Effector memory CD4-positive, alpha-beta T cell (primary cell): ENCODE data around the gene KCNK7.

Source experiments
- DNase-seq, 3 donors: peaks; one replicate each; pipeline ENCODE4 v3.0.0-alpha.2; 2020
- H3K27ac ChIP-seq: 2 replicates; pipeline ENCODE4 v1.7.0; 2013; ENCODE audit warnings: mild to moderate bottlenecking, low read length, moderate library complexity; ENCODE audit not compliant: insufficient read depth, poor library complexity, severe bottlenecking
- H3K27me3 ChIP-seq: replicated peaks from 2 replicates; pipeline ENCODE4 v1.7.0; 2013; ENCODE audit warnings: mild to moderate bottlenecking, low read length; ENCODE audit not compliant: insufficient read depth, control insufficient read depth, poor library complexity, severe bottlenecking
- H3K36me3 ChIP-seq: 2 replicates; pipeline ENCODE4 v1.7.0; 2013; ENCODE audit warnings: mild to moderate bottlenecking, low read length, moderate library complexity; ENCODE audit not compliant: control insufficient read depth, insufficient read depth
- H3K4me1 ChIP-seq: 2 replicates; pipeline ENCODE4 v1.7.0; 2013; ENCODE audit warnings: low read length, mild to moderate bottlenecking; ENCODE audit not compliant: control insufficient read depth, insufficient read depth, poor library complexity, severe bottlenecking
- H3K4me3 ChIP-seq: 2 replicates; pipeline ENCODE4 v1.7.0; 2013; ENCODE audit warnings: low read length, low read depth, mild to moderate bottlenecking; ENCODE audit not compliant: insufficient read depth, poor library complexity, severe bottlenecking
- H3K9me3 ChIP-seq: 2 replicates; pipeline ENCODE4 v1.7.0; 2013; ENCODE audit warnings: mild to moderate bottlenecking, low read length, moderate library complexity; ENCODE audit not compliant: control insufficient read depth

KCNK7 gene

GRCh38 chr11:65611758-65612603 lies 16.4 kb upstream of the KCNK7 start:
- peaks cover 26% of the 10 kb centered on the region for H3K36me3 ChIP-seq
- peaks cover 44% of the 10 kb centered on the region for H3K4me1 ChIP-seq
- peak overlapping the region; percentile 85 for H3K4me3 ChIP-seq
- peak overlapping the region; percentile 96 for H3K27ac ChIP-seq
- no peaks in the 10 kb centered on the region for H3K27me3 ChIP-seq
- no peak for DNase-seq
- H3K9me3 ChIP-seq: no peaks in the 10 kb centered on the region

DNA sequence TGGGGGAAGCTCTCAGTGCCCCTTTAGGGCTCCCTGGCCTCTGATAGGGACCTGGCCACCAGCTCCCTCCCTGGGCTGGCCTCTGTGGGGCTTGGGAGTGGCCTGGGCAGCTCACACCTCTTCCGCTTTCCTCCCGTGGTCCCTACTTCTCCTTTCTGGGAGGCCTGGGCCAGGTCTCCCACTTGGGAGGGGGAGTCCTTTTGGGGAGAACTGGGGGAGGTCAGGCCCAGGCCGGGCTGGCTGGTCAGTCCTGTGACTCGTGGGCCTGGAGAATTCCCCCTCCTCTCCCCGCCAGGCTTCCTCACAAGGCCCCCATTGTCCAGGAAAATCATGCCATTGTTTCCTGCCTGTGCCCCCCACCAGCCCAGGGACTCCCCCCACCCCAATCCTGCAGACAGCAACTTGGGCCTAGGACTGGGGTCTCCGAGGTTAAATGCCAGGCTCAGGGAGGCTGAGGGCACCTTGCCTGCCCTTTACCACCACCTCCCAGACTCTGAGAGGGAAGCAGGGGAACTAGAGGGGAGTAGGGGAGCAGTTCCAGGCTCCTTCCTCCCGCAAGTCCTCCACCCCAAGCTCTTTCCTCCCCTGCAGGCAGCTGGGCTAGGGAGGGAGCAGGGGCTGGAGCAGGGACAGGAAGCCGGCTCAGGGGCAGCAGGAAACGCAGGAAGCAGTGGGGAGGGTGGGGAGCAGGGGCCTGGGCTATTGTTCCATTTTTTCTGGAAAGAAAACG lies 15.6 kb upstream of the KCNK7 start:
- Histone ChIP-seq H3K4me1 (peaks cover 36% of the 10 kb centered on the region), H3K27me3 (no peaks in the 10 kb centered on the region), H3K9me3 (no peaks in the 10 kb centered on the region), H3K36me3 (peaks cover 33% of the 10 kb centered on the region), H3K4me3 (peak overlapping the region; percentile 31), H3K27ac (peak overlapping the region; percentile 96)
- DNase-seq: no peak

DNA sequence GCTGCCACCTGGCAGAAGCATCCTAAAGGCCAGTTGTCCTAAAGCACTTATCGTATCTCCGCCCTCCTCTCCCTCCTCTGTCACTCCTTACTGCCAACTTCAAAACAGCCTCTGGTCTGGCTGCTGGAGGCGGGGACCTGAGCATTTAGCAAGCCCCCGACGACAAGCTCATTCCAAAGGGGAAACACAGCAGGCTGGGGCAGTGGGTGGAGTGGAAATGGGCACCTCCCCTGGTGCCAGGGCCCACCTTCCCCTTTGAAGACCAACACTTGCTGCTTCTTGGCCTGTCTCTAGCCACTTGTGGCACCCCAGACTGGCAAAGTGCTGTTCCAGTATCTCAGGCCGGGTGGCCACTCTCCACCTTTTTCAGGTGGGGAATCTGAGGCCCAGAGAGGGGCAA lies 14.8 kb upstream of the KCNK7 start:
- no peaks in the 10 kb centered on the region for H3K9me3 ChIP-seq

DNA sequence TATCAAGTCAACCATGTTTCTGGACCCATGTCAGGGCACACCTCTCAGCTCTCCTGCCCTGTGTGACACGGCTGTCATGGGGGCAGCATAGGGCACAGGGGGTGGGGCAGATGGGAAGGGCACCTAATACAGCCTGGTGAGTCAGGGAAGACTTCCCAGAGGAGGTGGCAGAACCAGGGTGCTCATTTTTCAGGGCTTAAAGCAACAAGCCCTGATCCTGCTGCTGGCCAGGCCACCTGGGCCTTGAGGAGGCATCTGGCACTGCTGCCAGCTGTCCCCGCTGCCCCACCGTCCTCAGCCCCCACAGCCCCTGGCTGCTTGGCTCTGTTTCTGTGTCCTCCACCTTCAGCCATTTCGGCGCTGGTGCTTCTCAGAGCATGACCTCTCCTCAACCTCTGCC lies 14.1 kb upstream of the KCNK7 start:
- DNase-seq: no peak
- Histone ChIP-seq H3K4me3 (no peak overlapping the region), H3K4me1 (peaks cover 36% of the 10 kb centered on the region), H3K27me3 (no peaks in the 10 kb centered on the region), H3K27ac (no peak overlapping the region), H3K36me3 (peaks cover 47% of the 10 kb centered on the region), H3K9me3 (no peaks in the 10 kb centered on the region)

More for the DNA sequence above, 14.8 kb upstream of the KCNK7 start:
- peaks cover 36% of the 10 kb centered on the region for H3K4me1 ChIP-seq
- H3K4me3 ChIP-seq: no peak overlapping the region
- no peak for DNase-seq
- H3K27ac ChIP-seq: peak overlapping the region; percentile 96
- peaks cover 40% of the 10 kb centered on the region for H3K36me3 ChIP-seq
- no peaks in the 10 kb centered on the region for H3K27me3 ChIP-seq

- peaks cover 36% of the 10 kb centered on the region for H3K4me1 ChIP-seq
- no peak for DNase-seq
- H3K4me3 ChIP-seq: no peak overlapping the region
- no peak overlapping the region for H3K27ac ChIP-seq
- no peaks in the 10 kb centered on the region for H3K9me3 ChIP-seq
- peaks cover 51% of the 10 kb centered on the region for H3K36me3 ChIP-seq
- no peaks in the 10 kb centered on the region for H3K27me3 ChIP-seq
These were observed 13.6 kb upstream of the KCNK7 start for GRCh38 chr11:65609229-65609628.

- no peak overlapping the region for H3K27ac ChIP-seq
- no peak for DNase-seq
- no peaks in the 10 kb centered on the region for H3K27me3 ChIP-seq
- H3K4me1 ChIP-seq: peaks cover 25% of the 10 kb centered on the region
- peaks cover 65% of the 10 kb centered on the region for H3K36me3 ChIP-seq
- H3K4me3 ChIP-seq: no peak overlapping the region
- no peaks in the 10 kb centered on the region for H3K9me3 ChIP-seq
These were observed 12.2 kb upstream of the KCNK7 start for GRCh38 chr11:65607614-65608426.

DNA sequence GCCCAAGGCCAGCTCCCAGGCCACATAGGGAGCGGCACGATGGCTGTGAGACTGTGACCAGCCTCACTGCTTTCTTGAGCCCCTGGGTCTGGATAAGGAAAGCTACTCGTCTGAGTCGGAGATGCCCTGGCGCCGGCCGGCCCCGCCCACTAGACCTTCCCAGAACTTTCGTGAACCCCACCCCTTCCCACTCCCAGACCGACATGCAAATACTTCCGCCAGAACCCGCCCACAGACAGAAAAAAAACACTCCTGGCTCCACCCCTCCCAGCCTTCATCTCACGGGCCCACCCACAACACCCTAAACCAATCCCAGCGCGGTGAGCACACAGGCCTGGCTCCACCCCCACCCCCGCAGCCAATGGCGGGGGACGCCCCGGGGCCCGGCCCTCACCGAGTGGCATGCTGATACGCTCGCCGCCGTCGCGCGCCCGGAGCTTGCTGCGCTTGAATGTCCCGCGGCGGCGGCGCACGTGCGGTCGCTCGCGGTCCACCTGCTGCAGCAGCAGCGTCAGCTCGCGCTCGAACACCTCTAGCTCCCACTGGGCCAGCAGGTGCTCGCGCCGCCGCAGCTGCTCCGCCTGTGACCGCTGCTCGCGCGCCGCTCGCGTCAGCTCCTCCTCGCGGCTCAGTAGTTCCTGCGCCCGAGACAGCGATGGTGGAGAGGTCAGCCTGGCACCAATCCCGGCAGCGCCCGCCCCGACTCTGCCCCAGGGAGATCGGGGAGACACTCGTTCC lies 11.4 kb upstream of the KCNK7 start:
- Histone ChIP-seq H3K27ac (no peak overlapping the region), H3K4me1 (peaks cover 17% of the 10 kb centered on the region)
- no peak for DNase-seq

GRCh38 chr11:65604258-65604657 lies 8.7 kb upstream of the KCNK7 start:
- H3K9me3 ChIP-seq: no peaks in the 10 kb centered on the region
- no peak for DNase-seq
- H3K4me1 ChIP-seq: no peaks in the 10 kb centered on the region
- no peak overlapping the region for H3K4me3 ChIP-seq
- no peaks in the 10 kb centered on the region for H3K27me3 ChIP-seq
- H3K27ac ChIP-seq: no peak overlapping the region
- peaks cover 63% of the 10 kb centered on the region for H3K36me3 ChIP-seq

More for the DNA sequence above, 11.4 kb upstream of the KCNK7 start:
- no peak overlapping the region for H3K4me3 ChIP-seq
- no peaks in the 10 kb centered on the region for H3K9me3 ChIP-seq
- H3K36me3 ChIP-seq: peaks cover 65% of the 10 kb centered on the region
- H3K27me3 ChIP-seq: no peaks in the 10 kb centered on the region

GRCh38 chr11:65599955-65600246 lies 4.3 kb upstream of the KCNK7 start:
- peaks cover 41% of the 10 kb centered on the region for H3K36me3 ChIP-seq

More at GRCh38 chr11:65599955-65600246, 4.3 kb upstream of the KCNK7 start:
- H3K27ac ChIP-seq: no peak overlapping the region
- peaks cover 12% of the 10 kb centered on the region for H3K4me1 ChIP-seq
- no peaks in the 10 kb centered on the region for H3K9me3 ChIP-seq
- no peak overlapping the region for H3K4me3 ChIP-seq
- H3K27me3 ChIP-seq: no peaks in the 10 kb centered on the region
- DNase-seq: no peak
